Stomach smooth muscle (tissue), 2 donors: Measurements from ENCODE around the gene ERC2.

ENCODE experiments used
- H3K27ac ChIP-seq: one replicate; pipeline ENCODE4 v1.7.0; 2013; ENCODE audit warnings: mild to moderate bottlenecking, low read length, inconsistent platforms
- H3K27me3 ChIP-seq, 2 donors: one replicate each; pipeline ENCODE4 v1.7.0; 2013; ENCODE audit warnings: low read length in 2 of 2; ENCODE audit not compliant: insufficient read depth in 2 of 2, control insufficient read depth in 1 of 2
- H3K36me3 ChIP-seq, 2 donors: one replicate each; pipeline ENCODE4 v1.7.0; 2013; ENCODE audit warnings: low read length in 2 of 2; ENCODE audit not compliant: control insufficient read depth in 2 of 2, insufficient read depth in 2 of 2
- H3K4me1 ChIP-seq: one replicate; pipeline ENCODE4 v1.7.0; 2013; ENCODE audit warnings: low read length; ENCODE audit not compliant: control insufficient read depth, insufficient read depth
- H3K4me3 ChIP-seq, 2 donors: one replicate each; pipeline ENCODE4 v1.7.0; 2013; ENCODE audit warnings: low read length in 2 of 2
- H3K9ac ChIP-seq, 2 donors: one replicate each; pipeline ENCODE4 v1.7.0; 2013; ENCODE audit warnings: low read length in 2 of 2, mild to moderate bottlenecking in 1 of 2
- H3K9me3 ChIP-seq, 2 donors: one replicate each; pipeline ENCODE4 v1.7.0; 2013; ENCODE audit warnings: low read length in 2 of 2; ENCODE audit not compliant: control insufficient read depth in 2 of 2
- donor health status: healthy.
- donor health status: Pancreatic carcinoma.

Gene ERC2

GRCh38 chr3:56321383-56321782, 146.9 kb downstream of the ERC2 start:
- no peaks in the 10 kb centered on the region for H3K36me3 ChIP-seq
- H3K4me3 ChIP-seq = no peak overlapping the region
- H3K27ac ChIP-seq = no peak overlapping the region
- H3K4me1 ChIP-seq = peaks cover 2% of the 10 kb centered on the region
- H3K9ac ChIP-seq = no peak overlapping the region
- H3K9me3 ChIP-seq = no peaks in the 10 kb centered on the region
- H3K27me3 ChIP-seq = no peaks in the 10 kb centered on the region

DNA sequence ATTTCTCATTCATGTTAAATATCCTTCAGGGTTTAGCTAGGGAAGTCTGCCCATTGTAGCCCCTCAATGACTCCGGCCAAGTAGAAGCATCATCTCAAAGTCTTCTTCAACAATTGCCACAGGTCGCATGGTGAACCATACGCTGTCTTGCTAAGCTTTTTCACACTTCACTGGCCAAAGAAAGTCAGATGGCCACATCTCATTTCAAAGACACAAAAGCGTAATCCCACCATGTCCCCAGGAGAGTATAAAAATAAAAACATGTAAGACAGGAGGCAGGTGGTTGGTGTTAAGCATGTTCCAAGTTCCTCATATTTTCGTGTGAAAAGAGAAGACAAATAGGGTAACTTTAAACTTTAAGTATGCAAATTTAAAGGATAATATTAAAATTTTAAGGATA, 147.4 kb downstream of the ERC2 start:
- H3K27me3 ChIP-seq = no peaks in the 10 kb centered on the region
- H3K4me3 ChIP-seq = no peak overlapping the region
- H3K4me1 ChIP-seq = peaks cover 2% of the 10 kb centered on the region
- no peaks in the 10 kb centered on the region for H3K36me3 ChIP-seq
- no peak overlapping the region for H3K9ac ChIP-seq
- no peaks in the 10 kb centered on the region for H3K9me3 ChIP-seq
- no peak overlapping the region for H3K27ac ChIP-seq

DNA sequence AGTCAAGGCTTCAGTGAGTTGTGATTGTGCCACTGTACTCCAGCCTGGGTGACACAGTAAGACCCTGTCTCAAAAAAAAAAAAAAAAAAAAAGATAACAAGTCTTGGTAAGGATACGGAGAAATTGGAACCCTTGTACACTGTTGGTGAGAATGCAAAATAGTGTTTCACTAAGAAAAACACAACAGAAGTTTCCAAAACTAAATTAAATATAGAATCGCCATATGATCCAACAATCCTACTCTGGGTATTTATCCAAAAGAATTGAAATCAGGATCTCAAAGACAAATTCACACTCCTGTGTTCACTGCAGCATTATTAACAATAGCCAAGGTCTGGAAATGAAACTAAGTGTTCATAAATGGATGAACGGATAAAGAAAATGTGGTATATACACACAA, 149.4 kb downstream of the ERC2 start:
- H3K4me1 ChIP-seq = peaks cover 2% of the 10 kb centered on the region
- H3K27me3 ChIP-seq = no peaks in the 10 kb centered on the region
- H3K27ac ChIP-seq = no peak overlapping the region
- no peaks in the 10 kb centered on the region for H3K9me3 ChIP-seq
- H3K9ac ChIP-seq = no peak overlapping the region
- H3K36me3 ChIP-seq = no peaks in the 10 kb centered on the region
- H3K4me3 ChIP-seq = no peak overlapping the region

GRCh38 chr3:56316944-56317343, 151.3 kb downstream of the ERC2 start:
- H3K27me3 ChIP-seq = no peaks in the 10 kb centered on the region
- no peaks in the 10 kb centered on the region for H3K36me3 ChIP-seq
- H3K9me3 ChIP-seq = no peaks in the 10 kb centered on the region
- H3K27ac ChIP-seq = no peak overlapping the region
- no peaks in the 10 kb centered on the region for H3K4me1 ChIP-seq
- no peak overlapping the region for H3K4me3 ChIP-seq
- no peak overlapping the region for H3K9ac ChIP-seq

DNA sequence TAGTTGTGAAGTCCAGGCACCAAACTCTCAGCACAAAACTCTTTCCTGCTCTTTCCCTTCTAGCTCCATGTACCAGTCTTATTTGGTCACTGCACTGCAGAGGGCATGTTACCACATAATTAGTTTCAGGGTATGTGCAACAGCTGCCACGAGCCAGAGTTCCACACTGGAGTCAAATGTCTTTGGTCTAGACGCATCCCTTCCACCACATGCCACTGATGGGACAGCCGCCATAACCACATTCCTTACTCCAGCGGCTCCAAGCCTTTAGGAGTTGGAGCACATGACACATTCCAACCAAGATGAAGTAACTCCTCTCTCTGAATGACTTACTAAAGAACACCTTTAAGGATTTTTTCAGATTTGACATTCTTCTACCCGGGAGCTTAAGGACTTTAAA, 153.4 kb downstream of the ERC2 start:
- Histone ChIP-seq H3K9me3 (no peaks in the 10 kb centered on the region), H3K36me3 (no peaks in the 10 kb centered on the region)

GRCh38 chr3:56309465-56309864, 158.8 kb downstream of the ERC2 start:
- Histone ChIP-seq H3K27me3 (no peaks in the 10 kb centered on the region), H3K36me3 (no peaks in the 10 kb centered on the region), H3K4me3 (no peak overlapping the region), H3K9me3 (no peaks in the 10 kb centered on the region), H3K4me1 (no peaks in the 10 kb centered on the region), H3K27ac (no peak overlapping the region), H3K9ac (no peak overlapping the region)

More for the DNA sequence above, 153.4 kb downstream of the ERC2 start:
- H3K4me1 ChIP-seq = no peaks in the 10 kb centered on the region
- H3K4me3 ChIP-seq = no peak overlapping the region
- no peak overlapping the region for H3K9ac ChIP-seq
- no peaks in the 10 kb centered on the region for H3K27me3 ChIP-seq
- no peak overlapping the region for H3K27ac ChIP-seq

DNA sequence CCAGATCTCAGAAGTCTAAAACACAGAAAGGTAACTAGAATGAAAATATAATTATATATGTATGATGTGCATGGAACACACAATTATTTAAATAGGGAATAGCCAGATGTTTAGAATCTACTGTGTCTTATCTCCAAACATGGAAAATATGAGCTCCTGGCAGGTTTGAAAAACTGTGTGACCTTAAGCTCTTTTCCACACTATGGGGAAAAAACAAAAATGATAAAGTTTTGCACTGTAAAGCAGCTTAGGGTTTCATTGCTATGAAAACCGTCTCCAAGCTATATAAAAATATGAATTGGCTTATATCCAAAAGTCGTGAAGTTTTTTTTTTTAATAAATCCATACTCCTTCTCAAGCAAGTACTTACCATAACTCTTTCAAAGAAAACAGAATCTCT, 159.8 kb downstream of the ERC2 start:
- H3K9ac ChIP-seq = no peak overlapping the region
- no peaks in the 10 kb centered on the region for H3K36me3 ChIP-seq
- no peaks in the 10 kb centered on the region for H3K4me1 ChIP-seq
- no peaks in the 10 kb centered on the region for H3K27me3 ChIP-seq
- H3K4me3 ChIP-seq = no peak overlapping the region
- no peaks in the 10 kb centered on the region for H3K9me3 ChIP-seq
- H3K27ac ChIP-seq = no peak overlapping the region

GRCh38 chr3:56304069-56304468, 164.2 kb downstream of the ERC2 start:
- Histone ChIP-seq H3K4me3 (no peak overlapping the region), H3K36me3 (no peaks in the 10 kb centered on the region), H3K27me3 (no peaks in the 10 kb centered on the region), H3K27ac (no peak overlapping the region), H3K9ac (no peak overlapping the region), H3K4me1 (no peaks in the 10 kb centered on the region), H3K9me3 (no peaks in the 10 kb centered on the region)

DNA sequence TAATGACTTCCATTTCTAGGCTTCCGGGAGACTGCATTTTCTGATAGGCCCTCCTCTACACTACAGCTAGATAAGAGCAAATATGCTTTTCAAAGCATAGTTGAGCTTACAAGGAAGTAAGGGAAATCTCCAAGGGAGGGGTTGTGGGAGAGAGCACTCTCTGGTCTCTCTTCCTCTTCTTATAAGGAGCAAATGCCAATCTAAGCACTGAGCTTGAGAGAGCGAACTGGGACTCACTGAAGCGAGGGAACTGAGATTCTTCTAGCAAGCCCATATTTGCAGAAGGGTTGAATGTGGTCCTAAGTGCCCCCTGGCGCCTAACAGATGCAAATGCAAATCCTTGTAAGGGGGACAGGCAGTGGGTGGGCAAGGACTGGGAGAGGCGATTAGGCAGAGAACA, 164.8 kb downstream of the ERC2 start:
- Histone ChIP-seq H3K9ac (no peak overlapping the region), H3K4me1 (no peaks in the 10 kb centered on the region), H3K9me3 (no peaks in the 10 kb centered on the region), H3K36me3 (no peaks in the 10 kb centered on the region), H3K27me3 (no peaks in the 10 kb centered on the region), H3K27ac (no peak overlapping the region), H3K4me3 (no peak overlapping the region)

- Histone ChIP-seq H3K27me3 (no peaks in the 10 kb centered on the region), H3K27ac (no peak overlapping the region), H3K4me3 (no peak overlapping the region), H3K36me3 (no peaks in the 10 kb centered on the region), H3K9ac (no peak overlapping the region), H3K4me1 (no peaks in the 10 kb centered on the region), H3K9me3 (no peaks in the 10 kb centered on the region)
Measured at GRCh38 chr3:56302417-56302816, 165.8 kb downstream of the ERC2 start.

GRCh38 chr3:56297281-56297840, 170.9 kb downstream of the ERC2 start:
- Histone ChIP-seq H3K4me1 (no peaks in the 10 kb centered on the region), H3K27ac (no peak overlapping the region), H3K4me3 (no peak overlapping the region), H3K9me3 (no peaks in the 10 kb centered on the region), H3K27me3 (no peaks in the 10 kb centered on the region), H3K9ac (no peak overlapping the region), H3K36me3 (no peaks in the 10 kb centered on the region)
